Head of caudate nucleus (tissue), 42 donors: ENCODE results near the gene HOXC6.
"Not testable (repeated sequence)": the region's sequence is repeated elsewhere in the genome, so short reads cannot be mapped to it uniquely, and the experiment has no call there.

Experiments
- DNase-seq, 42 donors: peaks; one replicate each; pipeline versions ENCODE4 v3.0.0 to v3.0.0-alpha.2; 2020 to 2021; ENCODE audit warnings: mixed read lengths in 7 of 42
- intact Hi-C: fragments of 100-400 bp; cut with DNase I; formaldehyde crosslinking; loops from one replicate; pipeline ENCODE4 v1.15.0; 2022

Gene HOXC6

GRCh38 chr12:54059668-54060067, 31.4 kb downstream of the HOXC6 start:
- DNase-seq: no peak
- intact Hi-C loops: no loop called here

- DNase-seq: no peak
- intact Hi-C loops: no loop called here
Measured at GRCh38 chr12:54060174-54060974, 32.1 kb downstream of the HOXC6 start.

- intact Hi-C loops: no loop called here
- DNase-seq: no peak
Measured at GRCh38 chr12:54060975-54061778, 32.9 kb downstream of the HOXC6 start.

DNA sequence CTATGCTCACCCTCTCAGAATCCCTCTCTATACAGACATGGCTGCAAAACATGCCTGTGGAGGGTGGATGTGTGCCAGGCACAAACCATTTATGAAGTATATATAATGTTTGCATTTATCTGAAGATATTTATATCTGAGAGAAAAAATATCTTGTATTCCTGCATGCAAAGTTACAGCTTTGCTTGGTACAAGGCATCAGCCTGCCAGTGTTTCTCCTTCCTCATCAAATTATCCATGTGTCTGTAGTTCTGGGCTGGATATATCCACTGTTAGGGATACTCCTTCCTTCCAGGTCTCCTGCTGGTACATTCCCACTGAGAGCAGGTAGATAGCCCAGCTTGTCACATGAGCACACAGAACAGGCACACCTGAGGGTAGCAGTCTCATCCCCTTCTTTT, 37.4 kb downstream of the HOXC6 start:
- DNase-seq: no peak
- intact Hi-C loops: no loop called here

GRCh38 chr12:54066408-54066807, 38.2 kb downstream of the HOXC6 start:
- no peak for DNase-seq
- intact Hi-C loops: no loop called here

DNA sequence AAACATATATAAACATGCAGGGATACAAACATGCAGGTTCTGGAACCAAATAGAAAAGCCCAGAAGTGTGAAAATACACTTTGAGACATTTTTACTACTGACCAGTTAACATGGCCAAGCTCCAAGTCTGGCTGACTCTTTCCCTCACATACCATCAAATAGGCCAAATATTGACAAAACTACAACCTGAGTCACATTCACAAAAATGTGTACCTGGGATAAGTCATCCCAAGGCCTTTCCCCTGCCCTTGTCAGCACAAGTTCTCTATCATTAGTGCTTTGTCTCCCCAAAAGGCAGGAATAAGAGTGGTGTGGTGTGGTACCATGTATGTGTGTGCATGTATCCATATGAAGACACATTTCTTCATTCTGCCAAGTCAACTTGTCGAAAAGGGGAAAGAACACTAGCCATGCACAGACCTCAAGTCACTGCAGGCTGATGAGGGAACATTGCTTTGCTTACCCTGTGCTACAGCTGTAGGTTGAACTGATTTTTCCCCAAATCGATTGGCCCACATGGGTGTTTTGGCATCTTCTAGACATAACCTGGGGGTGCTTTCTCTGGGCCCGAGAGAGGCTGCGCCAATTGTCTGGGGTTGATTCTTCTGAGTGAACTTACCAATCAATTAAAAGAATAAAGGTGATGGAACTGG, 40.3 kb downstream of the HOXC6 start:
- no peak for DNase-seq
- intact Hi-C loops: no loop called here

DNA sequence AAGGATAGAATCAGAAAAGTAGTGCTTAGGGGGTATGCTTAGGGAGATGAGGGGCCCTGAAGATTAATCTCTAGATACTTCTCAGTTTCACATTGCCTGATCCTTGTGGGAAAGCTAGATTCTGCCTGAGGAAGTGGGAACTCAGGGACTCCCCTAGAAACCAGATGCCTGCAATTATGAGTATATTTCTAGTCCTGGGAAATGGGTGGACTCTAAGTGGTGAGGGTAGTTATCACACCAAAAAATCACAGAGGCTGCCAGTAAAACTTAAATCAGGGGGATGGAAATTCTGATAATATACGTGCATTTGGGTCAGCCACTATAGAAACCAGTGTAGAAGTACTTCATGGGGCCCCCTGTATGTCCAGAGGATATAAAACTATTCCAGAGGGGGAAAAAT, 43.7 kb downstream of the HOXC6 start:
- intact Hi-C loops: no loop called here
- DNase-seq: no peak

GRCh38 chr12:54074308-54074707, 46.1 kb downstream of the HOXC6 start:
- no peak for DNase-seq
- intact Hi-C loops: no loop called here

DNA sequence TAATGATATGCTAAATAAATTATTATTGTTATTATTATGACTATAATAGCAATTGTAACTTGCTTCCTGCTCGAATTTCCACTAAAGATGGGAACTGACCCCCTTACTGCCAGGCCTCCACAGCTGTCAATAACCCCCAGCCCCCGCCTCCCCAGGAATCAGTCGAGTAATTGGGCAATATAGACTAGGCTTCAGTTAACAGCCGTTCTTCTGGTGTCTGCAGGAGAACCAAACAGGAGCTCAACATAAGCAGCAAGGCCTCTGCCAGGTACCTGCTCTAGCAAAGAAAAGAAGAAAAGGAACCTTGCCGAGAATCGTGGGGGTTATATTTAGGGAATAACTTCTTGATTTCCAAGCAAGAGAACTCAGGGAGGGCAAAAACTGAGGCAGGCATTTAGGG, 47.2 kb downstream of the HOXC6 start:
- DNase-seq: no peak
- intact Hi-C loops: no loop called here

DNA sequence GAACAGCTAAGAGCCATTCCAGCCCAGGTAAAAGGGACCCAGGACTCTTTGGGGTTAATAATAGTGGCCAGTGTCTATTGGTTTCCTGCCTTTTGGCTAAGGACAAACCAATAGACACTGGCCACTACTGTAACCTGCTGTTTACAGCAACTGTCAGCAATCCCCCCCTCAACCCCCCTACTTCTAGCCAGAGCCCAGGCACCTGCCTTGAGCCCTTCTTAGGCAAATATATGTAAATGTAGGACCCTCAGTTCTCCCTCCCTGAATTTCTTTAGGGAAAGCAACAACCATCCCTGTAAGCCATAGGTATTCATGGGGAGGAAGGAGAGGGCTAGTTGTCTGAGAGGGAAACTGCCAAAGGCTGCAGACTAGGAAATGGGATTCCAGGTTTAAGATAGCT, 47.7 kb downstream of the HOXC6 start:
- intact Hi-C loops: no loop called here
- no peak for DNase-seq

GRCh38 chr12:54077843-54078242, 49.6 kb downstream of the HOXC6 start:
- DNase-seq, intact Hi-C loops: not testable (repeated sequence)

GRCh38 chr12:54079115-54079514, 50.9 kb downstream of the HOXC6 start:
- DNase-seq, intact Hi-C loops: not testable (repeated sequence)
